ENCODE results near the gene NGDN.
"Not testable (repeated sequence)": the region's sequence is repeated elsewhere in the genome, so short reads cannot be mapped to it uniquely, and the experiment has no call there.

Gene NGDN

GRCh38 chr14:23469127-23469905 lies at the start of gene NGDN:
Gene NGDN, plus strand, starts transcription at chr14:23469703. Its CDS starts 13 bp downstream, at chr14:23469716.
- peak; percentile 73 to 84 for DNase-seq (ENCODE audit: low read depth in 2 of 2)

GRCh38 chr14:23421594-23421993 lies 47.9 kb upstream of the NGDN start:
- no peak for DNase-seq (ENCODE audit: low read depth in 2 of 2)

GRCh38 chr14:23423657-23424056 lies 45.8 kb upstream of the NGDN start:
- DNase-seq (ENCODE audit: low read depth in 2 of 2): no peak

GRCh38 chr14:23425169-23425568 lies 44.3 kb upstream of the NGDN start:
- DNase-seq (ENCODE audit: low read depth in 2 of 2): no peak

- DNase-seq (ENCODE audit: low read depth in 2 of 2): not testable (repeated sequence)
These were observed 43.7 kb upstream of the NGDN start for GRCh38 chr14:23425798-23426197.

- no peak for DNase-seq (ENCODE audit: low read depth in 2 of 2)
These were observed 40.6 kb upstream of the NGDN start for GRCh38 chr14:23428686-23429495.

GRCh38 chr14:23430016-23430722 lies 39.3 kb upstream of the NGDN start:
- no peak for DNase-seq (ENCODE audit: low read depth in 2 of 2)

- no peak for DNase-seq (ENCODE audit: low read depth in 2 of 2)
These were observed 38.8 kb upstream of the NGDN start for GRCh38 chr14:23430723-23431085.

GRCh38 chr14:23431486-23431885 lies 38.0 kb upstream of the NGDN start:
- no peak for DNase-seq (ENCODE audit: low read depth in 2 of 2)

- no peak for DNase-seq (ENCODE audit: low read depth in 2 of 2)
These were observed 37.2 kb upstream of the NGDN start for GRCh38 chr14:23432102-23432925.

GRCh38 chr14:23432946-23433345 lies 36.6 kb upstream of the NGDN start:
- DNase-seq (ENCODE audit: low read depth in 2 of 2): no peak

- no peak for DNase-seq (ENCODE audit: low read depth in 2 of 2)
These were observed 36.0 kb upstream of the NGDN start for GRCh38 chr14:23433457-23433856.

GRCh38 chr14:23434488-23435222 lies 34.8 kb upstream of the NGDN start:
- DNase-seq (ENCODE audit: low read depth in 2 of 2): no peak

- no peak for DNase-seq (ENCODE audit: low read depth in 2 of 2)
These were observed 33.8 kb upstream of the NGDN start, which contains the start of gene MYH7 for GRCh38 chr14:23435543-23436326. Gene MYH7, minus strand, starts transcription at chr14:23435660. Its CDS starts 1,928 bp downstream, at chr14:23433732.

- DNase-seq (ENCODE audit: low read depth in 2 of 2): no peak
These were observed 33.0 kb upstream of the NGDN start for GRCh38 chr14:23436327-23437132.

GRCh38 chr14:23437133-23438100 lies 32.1 kb upstream of the NGDN start:
- no peak for DNase-seq (ENCODE audit: low read depth in 2 of 2)

- no peak for DNase-seq (ENCODE audit: low read depth in 2 of 2)
These were observed 31.2 kb upstream of the NGDN start for GRCh38 chr14:23438101-23438971.

Measured in stimulated activated CD8-positive, alpha-beta memory T cell treated with anti-CD3 and anti-CD28 coated beads, Interleukin-2, amount 100 ng/mL, for 48 hours (primary cell).